WERI-Rb-1 (cell line): ENCODE measurements around the gene MAPK8IP3.

Experiments used
- DNase-seq: peaks from one replicate; pipeline ENCODE4 v3.0.0-alpha.2; 2020
- H3K27ac ChIP-seq: fragments of 250-450 bp; sonication (Bioruptor Pico); 2 replicates; pipeline ENCODE4 v1.5.1; 2020; ENCODE audit warnings: mild to moderate bottlenecking, moderate library complexity
- H3K27me3 ChIP-seq: fragments of 250-450 bp; sonication (Bioruptor Pico); 2 replicates; pipeline ENCODE4 v1.5.1; 2021; ENCODE audit warnings: mild to moderate bottlenecking, low read depth, moderate library complexity; ENCODE audit not compliant: insufficient read depth, severe bottlenecking
- H3K36me3 ChIP-seq: fragments of 250-450 bp; sonication (Bioruptor Pico); 2 replicates; pipeline ENCODE4 v1.5.1; 2020; ENCODE audit warnings: mild to moderate bottlenecking, moderate library complexity
- H3K4me3 ChIP-seq: 2 replicates; pipeline ENCODE4 v1.5.1; 2011; ENCODE audit warnings: low read depth, mild to moderate bottlenecking, control low read depth, low read length
- H3K9me3 ChIP-seq: fragments of 250-450 bp; sonication (Bioruptor Pico); 2 replicates; pipeline ENCODE4 v1.5.1; 2021; ENCODE audit warnings: mild to moderate bottlenecking, moderate library complexity; ENCODE audit not compliant: severe bottlenecking
- TF ChIP-seq, protein P1 (sequence below): IDR thresholded peaks from 2 replicates; pipeline ENCODE4 v1.5.1; 2011; ENCODE audit warnings: low read depth, mild to moderate bottlenecking, control low read depth, inconsistent platforms, low read length

Gene MAPK8IP3

DNA sequence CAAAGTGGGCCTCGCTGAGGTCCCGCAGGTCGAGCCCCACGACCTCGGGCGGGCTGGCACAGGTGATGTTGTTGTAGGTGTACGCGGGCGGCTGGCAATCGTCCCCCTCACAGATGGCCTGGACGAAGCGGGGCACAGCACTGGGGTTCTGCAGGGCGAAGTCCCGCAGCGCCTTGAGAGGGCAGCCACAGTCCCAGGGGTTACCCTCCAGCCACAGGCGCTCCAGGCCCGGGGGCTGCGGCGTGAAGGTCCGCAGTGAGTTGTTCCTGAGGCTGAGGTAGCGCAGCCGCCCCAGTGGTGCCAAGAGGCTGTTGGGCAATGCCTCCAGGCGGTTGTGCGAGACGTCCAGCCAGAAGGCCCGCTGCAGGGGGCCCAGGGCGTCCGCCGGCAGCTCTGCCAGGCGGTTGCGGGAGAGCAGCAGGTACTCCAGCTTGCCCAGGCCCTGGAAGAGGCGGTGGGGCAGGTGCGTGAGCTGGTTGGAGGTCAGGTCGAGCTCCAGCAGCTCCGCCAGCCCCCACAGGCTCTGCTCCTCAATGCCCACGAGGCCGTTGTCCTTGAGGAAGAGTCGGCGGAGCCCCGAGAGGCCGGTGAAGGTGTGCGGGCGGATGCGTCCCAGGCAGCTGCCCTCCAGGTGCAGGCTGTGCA, 84.7 kb downstream of the MAPK8IP3 start:
- no peak for DNase-seq
- Histone ChIP-seq H3K27ac (no peak overlapping the region), H3K9me3 (no peaks in the 10 kb centered on the region), H3K4me3 (no peak overlapping the region), H3K27me3 (no peaks in the 10 kb centered on the region), H3K36me3 (peaks cover 50% of the 10 kb centered on the region)
- TF ChIP-seq, protein P1, sequence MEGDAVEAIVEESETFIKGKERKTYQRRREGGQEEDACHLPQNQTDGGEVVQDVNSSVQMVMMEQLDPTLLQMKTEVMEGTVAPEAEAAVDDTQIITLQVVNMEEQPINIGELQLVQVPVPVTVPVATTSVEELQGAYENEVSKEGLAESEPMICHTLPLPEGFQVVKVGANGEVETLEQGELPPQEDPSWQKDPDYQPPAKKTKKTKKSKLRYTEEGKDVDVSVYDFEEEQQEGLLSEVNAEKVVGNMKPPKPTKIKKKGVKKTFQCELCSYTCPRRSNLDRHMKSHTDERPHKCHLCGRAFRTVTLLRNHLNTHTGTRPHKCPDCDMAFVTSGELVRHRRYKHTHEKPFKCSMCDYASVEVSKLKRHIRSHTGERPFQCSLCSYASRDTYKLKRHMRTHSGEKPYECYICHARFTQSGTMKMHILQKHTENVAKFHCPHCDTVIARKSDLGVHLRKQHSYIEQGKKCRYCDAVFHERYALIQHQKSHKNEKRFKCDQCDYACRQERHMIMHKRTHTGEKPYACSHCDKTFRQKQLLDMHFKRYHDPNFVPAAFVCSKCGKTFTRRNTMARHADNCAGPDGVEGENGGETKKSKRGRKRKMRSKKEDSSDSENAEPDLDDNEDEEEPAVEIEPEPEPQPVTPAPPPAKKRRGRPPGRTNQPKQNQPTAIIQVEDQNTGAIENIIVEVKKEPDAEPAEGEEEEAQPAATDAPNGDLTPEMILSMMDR = no peak

DNA sequence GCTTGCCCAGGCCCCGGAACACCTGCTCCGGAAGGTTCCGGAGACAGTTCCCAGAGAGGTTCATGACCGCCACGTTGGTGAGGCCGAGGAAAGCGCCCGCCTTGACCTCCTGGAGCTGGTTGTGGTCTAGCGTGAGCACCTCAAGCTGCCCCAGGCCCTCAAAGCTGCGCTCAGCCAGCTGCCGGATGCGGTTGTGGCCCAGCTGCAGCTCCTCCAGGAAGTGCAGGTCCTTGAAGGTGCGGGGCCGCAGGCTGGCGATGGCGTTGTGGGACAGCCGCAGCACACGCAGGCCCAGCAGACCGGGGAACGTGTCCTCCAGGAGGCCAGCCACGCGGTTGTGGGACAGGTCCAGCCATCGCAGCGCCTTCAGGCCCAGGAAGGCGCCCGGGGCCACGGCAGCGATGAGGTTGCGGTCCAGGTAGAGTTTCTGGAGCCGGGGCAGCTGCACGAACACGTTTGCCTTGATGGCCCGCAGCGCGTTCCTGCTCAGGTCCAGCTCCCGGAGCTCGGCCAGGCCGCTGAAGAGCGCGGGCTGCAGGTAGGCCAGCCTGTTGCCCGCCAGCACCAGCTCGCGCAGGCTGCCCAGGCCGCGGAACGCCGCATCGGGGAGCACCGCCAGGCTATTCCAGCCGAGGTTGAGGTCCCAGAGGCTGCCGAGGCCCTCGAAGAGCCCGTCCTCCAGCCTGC, 85.4 kb downstream of the MAPK8IP3 start:
- TF ChIP-seq, protein P1 = no peak

GRCh38 chr16:1791943-1792812, 86.2 kb downstream of the MAPK8IP3 start:
- H3K4me3 ChIP-seq = no peak overlapping the region
- H3K9me3 ChIP-seq = no peaks in the 10 kb centered on the region
- DNase-seq = no peak
- TF ChIP-seq, protein P1 = no peak
- peaks cover 36% of the 10 kb centered on the region for H3K36me3 ChIP-seq
- no peaks in the 10 kb centered on the region for H3K27me3 ChIP-seq
- H3K27ac ChIP-seq = no peak overlapping the region

More for the DNA sequence above, 85.4 kb downstream of the MAPK8IP3 start:
- peaks cover 44% of the 10 kb centered on the region for H3K36me3 ChIP-seq
- H3K27me3 ChIP-seq = no peaks in the 10 kb centered on the region
- no peak for DNase-seq
- no peak overlapping the region for H3K4me3 ChIP-seq
- no peak overlapping the region for H3K27ac ChIP-seq
- no peaks in the 10 kb centered on the region for H3K9me3 ChIP-seq

DNA sequence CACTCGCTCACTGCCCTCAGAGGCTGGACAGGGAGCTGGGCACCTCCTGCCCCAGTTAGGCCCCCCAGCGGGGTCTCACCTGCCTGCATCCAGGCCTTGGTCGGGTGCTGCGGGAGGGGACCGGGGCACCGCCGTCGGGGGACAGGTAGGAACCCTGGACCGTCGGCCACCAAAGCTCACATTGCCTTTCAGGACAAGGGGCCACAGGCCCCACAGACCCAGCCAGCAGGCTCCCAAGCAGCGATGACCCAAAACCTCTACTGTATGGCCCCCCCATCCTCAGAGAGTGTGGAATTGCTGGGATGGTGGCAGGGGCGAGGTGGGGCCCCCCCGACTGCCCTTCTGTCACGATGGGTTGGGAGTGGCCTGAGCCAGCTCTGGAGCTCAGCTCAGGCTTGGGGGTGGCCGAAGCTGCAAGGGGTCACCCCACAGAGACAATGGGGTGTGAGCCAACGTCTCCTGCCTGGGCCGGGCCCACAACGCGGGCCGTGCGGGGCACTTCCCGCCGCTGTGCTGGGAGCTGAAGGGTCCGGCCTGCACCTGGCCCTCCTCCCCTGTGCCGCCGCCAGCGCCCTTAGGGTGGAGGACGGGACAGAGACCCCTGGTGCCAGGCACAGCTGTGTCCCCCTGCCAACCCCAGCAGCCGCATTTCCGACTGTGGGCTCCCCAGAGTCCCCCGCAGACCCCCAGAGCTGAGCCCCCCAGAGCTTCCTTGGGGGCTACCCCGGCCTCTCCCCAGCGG, 87.0 kb downstream of the MAPK8IP3 start:
- no peak for DNase-seq
- TF ChIP-seq, protein P1 = no peak
- Histone ChIP-seq H3K27me3 (no peaks in the 10 kb centered on the region), H3K4me3 (no peak overlapping the region), H3K36me3 (peaks cover 28% of the 10 kb centered on the region), H3K9me3 (peaks cover 7% of the 10 kb centered on the region), H3K27ac (no peak overlapping the region)

DNA sequence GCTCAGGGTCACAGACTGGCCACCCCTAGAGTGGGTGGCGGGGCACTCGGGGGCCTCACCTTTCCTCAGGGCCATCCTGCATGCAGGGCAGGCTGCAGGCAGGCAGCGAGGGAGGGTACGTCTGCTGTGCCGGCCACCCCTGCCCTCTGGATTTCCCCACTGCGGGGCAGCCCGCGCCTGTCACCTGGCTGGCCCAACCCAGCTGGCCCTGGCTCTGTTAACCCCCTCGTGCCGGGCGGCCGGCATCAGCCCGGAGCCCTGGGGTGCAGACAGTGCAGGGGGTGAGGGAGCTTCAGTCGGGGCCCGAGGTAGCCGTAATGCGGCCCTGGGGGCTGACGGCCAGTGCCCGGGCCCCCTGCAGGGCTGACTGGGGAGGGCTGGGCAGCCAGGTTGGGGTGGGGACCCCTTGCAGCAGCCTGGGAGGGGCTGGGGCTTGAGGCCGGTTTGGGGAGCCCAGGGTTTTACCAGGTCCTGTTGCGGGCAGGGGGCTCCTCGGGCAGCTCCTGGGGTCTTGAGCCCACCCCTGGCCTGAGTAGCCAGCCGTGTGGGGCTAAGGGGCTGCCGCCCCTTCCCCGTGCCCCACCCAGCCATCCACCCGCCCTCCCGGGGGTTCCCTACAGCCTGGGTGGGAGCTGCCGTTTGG, 87.7 kb downstream of the MAPK8IP3 start, which contains the start of gene IGFALS:
Gene IGFALS, minus strand, starts transcription at position 128 of the 643 bp plus-strand sequence. Its CDS starts 53 bp downstream, at position 75.
- Histone ChIP-seq H3K4me3 (no peak within 1 kb of the TSS), H3K36me3 (peaks cover 21% of the 10 kb centered on the region), H3K27ac (no peak within 1 kb of the TSS), H3K9me3 (peaks cover 12% of the 10 kb centered on the region), H3K27me3 (no peaks in the 10 kb centered on the region)
- DNase-seq = no peak
- TF ChIP-seq, protein P1 = no peak
